Spinal cord (tissue), 10 donors: ENCODE results near the gene SSC4D. TPM values are rescaled to one million over a fixed set of nuclear protein-coding genes. Genes with fewer than 3 reads are reported as not detected.

Experiments
- DNase-seq, 6 donors: peaks; one replicate each; pipeline versions ENCODE4 v3.0.0 to v3.0.0-alpha.2; 2013 to 2015; ENCODE audit warnings: low spot score in 6 of 6, low read depth in 4 of 6
- H3K27ac ChIP-seq: one replicate; pipeline ENCODE4 v1.5.1; 2013; ENCODE audit warnings: low read depth, low read length, control low read depth
- H3K27me3 ChIP-seq: one replicate; pipeline ENCODE4 v1.6.1; 2013; ENCODE audit warnings: low read length; ENCODE audit not compliant: control insufficient read depth, insufficient read depth
- H3K36me3 ChIP-seq: one replicate; pipeline ENCODE4 v1.6.1; 2013; ENCODE audit warnings: low read length; ENCODE audit not compliant: control insufficient read depth, insufficient read depth
- H3K4me1 ChIP-seq: one replicate; pipeline ENCODE4 v1.6.1; 2013; ENCODE audit warnings: low read length; ENCODE audit not compliant: control insufficient read depth, insufficient read depth
- H3K4me3 ChIP-seq: one replicate; pipeline ENCODE4 v1.5.1; 2013; ENCODE audit warnings: low read depth, low read length, control low read depth
- H3K9me3 ChIP-seq: one replicate; pipeline ENCODE4 v1.6.1; 2013; ENCODE audit warnings: low read length; ENCODE audit not compliant: control insufficient read depth, insufficient read depth
- WGBS: methylation state at CpG from one replicate; pipeline ENCODE4 v1.1.5; 2013; ENCODE audit warnings: missing lambda C conversion rate; ENCODE audit not compliant: insufficient coverage; 5-methylcytosine and 5-hydroxymethylcytosine counted together
- polyA plus RNA-seq, 2 donors: library from polyadenylated mRNA; unstranded; fragments of 120-200 nt; gene quantifications; one replicate each; pipeline ENCODE4 v1.2.1, GENCODE V29; 2013; ENCODE audit not compliant: insufficient read length in 2 of 2
- total RNA-seq, 2 donors: library from RNA; depleted of rRNA in 1 of 2; stranded (reverse); fragments of 120-200 nt in 1 of 2; fragments of >200 nt in 1 of 2; gene quantifications; one replicate each; pipeline versions ENCODE4 v1.2.3 to v1.2.4, GENCODE V29; 2013 to 2014
- donor health status: healthy.

SSC4D gene
- total and polyA plus RNA-seq, 4 donors: 1.9 to 4.3 (median 3.1) TPM

DNA sequence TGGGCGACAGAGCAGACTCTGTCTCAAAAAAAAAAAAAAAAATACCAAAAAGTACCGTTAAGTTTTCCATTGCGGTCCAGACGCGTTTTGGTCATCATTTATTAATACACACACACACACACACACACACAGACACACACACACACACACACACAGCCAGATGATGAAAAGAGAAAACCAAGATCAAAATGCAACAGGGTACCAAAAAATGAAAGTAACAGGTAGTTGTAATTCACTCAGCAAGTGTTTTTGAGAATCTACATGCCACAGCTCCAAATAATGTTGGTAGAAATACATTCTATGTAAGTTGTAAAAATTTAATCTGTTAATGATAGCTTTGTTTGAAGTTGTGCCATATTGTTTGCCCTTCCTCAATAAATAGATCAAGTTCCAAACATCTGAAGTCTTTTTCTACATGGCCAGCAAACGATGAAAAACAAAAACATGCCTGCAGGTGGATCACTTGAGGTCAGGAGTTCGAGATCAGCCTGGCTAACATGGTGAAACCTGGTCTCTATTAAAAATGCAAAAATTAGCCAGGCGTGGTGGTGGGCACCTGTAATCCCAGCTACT lies 60.1 kb downstream of the SSC4D start:
- 87% methylated on average over 4 of the region's 8 CpGs for whole genome bisulfite sequencing
- Histone ChIP-seq H3K27me3 (no peaks in the 10 kb centered on the region), H3K27ac (no peak overlapping the region), H3K4me3 (no peak overlapping the region), H3K36me3 (peaks cover 57% of the 10 kb centered on the region), H3K4me1 (peaks cover 8% of the 10 kb centered on the region), H3K9me3 (no peaks in the 10 kb centered on the region)
- DNase-seq: no peak

DNA sequence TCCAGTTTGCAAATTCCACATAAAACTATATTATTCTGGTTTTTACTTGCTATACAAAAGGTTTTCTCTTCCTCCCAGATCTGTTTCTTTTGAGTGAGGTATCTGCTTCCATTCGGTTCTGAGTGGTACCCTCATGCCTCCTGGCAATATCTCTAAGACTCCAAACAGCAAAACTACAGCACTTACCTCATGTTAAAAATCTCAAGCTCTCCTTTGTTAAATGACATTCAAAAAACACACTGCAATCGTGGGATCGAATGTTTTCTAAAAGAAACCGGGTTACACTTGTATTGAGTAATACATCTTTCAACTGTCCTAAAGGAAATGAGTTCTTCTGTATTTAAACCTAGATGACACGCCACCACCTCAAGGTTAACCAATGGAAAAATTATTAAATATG lies 61.8 kb downstream of the SSC4D start:
- Histone ChIP-seq H3K36me3 (peaks cover 53% of the 10 kb centered on the region), H3K27me3 (no peaks in the 10 kb centered on the region), H3K27ac (no peak overlapping the region), H3K9me3 (no peaks in the 10 kb centered on the region), H3K4me3 (no peak overlapping the region), H3K4me1 (no peaks in the 10 kb centered on the region)
- WGBS: no CpG with 5 or more reads among the region's 5 CpGs
- DNase-seq: no peak

DNA sequence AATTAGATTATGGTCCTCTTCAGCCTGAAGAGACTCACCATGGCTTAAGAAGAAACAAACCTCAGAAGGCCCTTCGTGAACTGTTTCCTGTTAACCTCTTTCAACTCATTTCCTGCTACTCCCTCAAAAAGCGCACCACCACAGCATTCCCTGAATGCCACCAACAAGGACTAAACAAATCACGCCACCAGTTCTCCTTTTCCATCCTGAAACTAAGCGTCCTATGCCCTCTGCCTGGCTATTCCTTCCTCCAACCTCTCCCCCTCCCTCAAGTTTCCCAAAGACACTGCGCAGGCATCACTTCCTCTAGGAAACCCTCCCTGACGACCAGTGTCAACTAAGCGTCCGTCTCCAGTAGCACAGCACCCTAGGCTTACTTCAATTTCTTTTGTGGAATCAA lies 62.7 kb downstream of the SSC4D start:
- Histone ChIP-seq H3K4me1 (no peaks in the 10 kb centered on the region), H3K36me3 (peaks cover 53% of the 10 kb centered on the region), H3K9me3 (no peaks in the 10 kb centered on the region), H3K27me3 (no peaks in the 10 kb centered on the region), H3K4me3 (no peak overlapping the region), H3K27ac (no peak overlapping the region)
- 87% methylated on average over 8 of the region's 8 CpGs for WGBS
- DNase-seq: no peak

DNA sequence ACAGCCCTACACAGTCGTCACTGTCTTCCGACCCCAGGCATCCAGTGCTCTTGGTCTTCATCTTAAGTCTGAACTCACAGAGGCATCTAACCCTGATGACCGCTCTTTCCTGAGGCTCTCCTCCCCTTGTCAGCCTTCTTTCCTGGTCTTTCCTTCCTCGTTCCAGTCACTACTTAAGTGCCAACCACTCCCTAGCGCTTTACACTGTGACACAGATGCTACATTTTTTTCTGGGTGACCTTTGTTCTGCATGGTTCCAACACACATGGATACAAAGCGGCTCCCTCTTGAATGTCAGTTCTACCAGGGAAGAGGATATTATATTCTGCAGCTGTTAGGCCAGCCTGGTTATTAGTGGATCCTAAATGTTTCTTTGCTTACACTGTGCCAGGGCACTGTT lies 63.4 kb downstream of the SSC4D start:
- no peak for DNase-seq
- Histone ChIP-seq H3K27ac (no peak overlapping the region), H3K27me3 (no peaks in the 10 kb centered on the region), H3K9me3 (no peaks in the 10 kb centered on the region), H3K4me3 (no peak overlapping the region), H3K4me1 (no peaks in the 10 kb centered on the region), H3K36me3 (peaks cover 55% of the 10 kb centered on the region)
- 95% methylated on average over 4 of the region's 6 CpGs for WGBS

DNA sequence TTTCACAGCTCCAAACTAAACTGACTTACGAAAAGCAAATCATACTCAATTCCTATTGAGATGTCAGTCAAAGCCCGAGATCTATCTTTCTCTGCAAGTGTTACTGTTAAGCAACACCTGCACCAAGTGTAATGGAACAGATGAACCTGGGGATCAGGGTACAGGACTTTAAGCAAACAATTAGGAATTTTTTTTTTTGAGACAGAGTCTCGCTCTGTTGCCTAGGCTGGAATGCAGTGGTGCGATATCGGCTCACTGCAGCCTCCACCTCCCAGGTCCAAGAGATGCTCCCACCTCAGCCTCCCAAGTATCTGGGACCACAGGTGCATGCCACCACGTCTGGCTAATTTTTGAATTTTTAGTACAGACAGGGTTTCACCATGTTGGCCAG lies 65.6 kb downstream of the SSC4D start:
- Histone ChIP-seq H3K36me3 (peaks cover 45% of the 10 kb centered on the region), H3K27me3 (no peaks in the 10 kb centered on the region)
- 100% methylated on average over 4 of the region's 6 CpGs for WGBS

DNA sequence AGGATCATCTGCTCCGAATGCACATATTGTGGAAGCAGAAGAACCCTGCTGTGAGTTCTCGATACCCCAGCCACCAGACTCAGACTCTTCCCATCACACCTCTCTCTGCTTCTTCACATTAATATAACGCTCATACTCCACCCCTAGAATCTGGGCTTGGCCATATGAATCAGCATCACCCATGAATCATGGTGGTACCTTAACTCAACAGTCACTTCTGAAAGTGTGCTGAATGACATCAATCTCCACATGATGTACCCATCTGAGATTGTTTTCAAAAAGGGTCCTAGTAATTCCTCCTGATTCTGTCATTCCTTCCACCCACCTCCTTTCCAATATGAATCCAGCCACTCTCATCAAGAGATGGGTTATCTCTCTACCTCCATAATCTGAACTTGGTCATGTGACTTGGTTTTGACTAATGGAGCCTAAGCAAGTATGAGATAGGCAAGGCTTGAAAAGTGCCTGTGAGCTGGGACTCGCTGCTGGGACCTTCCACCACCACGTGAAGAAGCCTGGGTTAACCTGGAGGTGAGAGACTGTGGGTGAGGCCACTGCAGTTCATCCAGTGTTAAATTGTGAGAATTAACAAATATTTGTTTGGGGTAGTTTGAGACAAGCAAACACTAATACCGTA lies 66.1 kb downstream of the SSC4D start:
- no peaks in the 10 kb centered on the region for H3K9me3 ChIP-seq
- no peaks in the 10 kb centered on the region for H3K27me3 ChIP-seq
- 83% methylated on average over 5 of the region's 6 CpGs for WGBS
- DNase-seq: no peak
- peaks cover 40% of the 10 kb centered on the region for H3K36me3 ChIP-seq
- peaks cover 4% of the 10 kb centered on the region for H3K4me1 ChIP-seq
- H3K4me3 ChIP-seq: no peak overlapping the region
- no peak overlapping the region for H3K27ac ChIP-seq

More for the DNA sequence above, 65.6 kb downstream of the SSC4D start:
- H3K4me3 ChIP-seq: no peak overlapping the region
- no peak for DNase-seq
- H3K4me1 ChIP-seq: peaks cover 4% of the 10 kb centered on the region
- H3K27ac ChIP-seq: no peak overlapping the region
- no peaks in the 10 kb centered on the region for H3K9me3 ChIP-seq

DNA sequence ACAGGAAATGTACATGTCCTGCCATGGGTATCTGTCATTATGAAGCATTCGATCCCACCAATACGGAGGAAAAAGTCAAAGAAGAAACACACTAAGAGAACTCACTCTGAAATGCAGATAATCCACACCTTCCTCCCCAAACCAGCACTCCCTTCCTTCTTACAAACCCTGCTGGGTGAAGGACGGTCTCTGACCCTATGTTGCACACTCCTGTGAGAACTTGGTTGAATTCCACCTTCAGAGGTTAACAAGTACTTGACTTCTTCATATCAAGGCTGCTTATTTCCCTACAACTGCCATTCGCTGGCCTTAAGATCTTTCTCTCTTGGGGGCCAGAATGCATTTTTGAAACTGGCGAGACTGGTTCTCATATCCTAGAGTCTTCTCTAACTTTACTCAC lies 67.3 kb downstream of the SSC4D start:
- DNase-seq: no peak
- WGBS: 84% methylated on average over 5 of the region's 5 CpGs
- Histone ChIP-seq H3K4me1 (peaks cover 4% of the 10 kb centered on the region), H3K36me3 (peaks cover 34% of the 10 kb centered on the region), H3K4me3 (no peak overlapping the region), H3K27me3 (no peaks in the 10 kb centered on the region), H3K27ac (no peak overlapping the region), H3K9me3 (no peaks in the 10 kb centered on the region)

DNA sequence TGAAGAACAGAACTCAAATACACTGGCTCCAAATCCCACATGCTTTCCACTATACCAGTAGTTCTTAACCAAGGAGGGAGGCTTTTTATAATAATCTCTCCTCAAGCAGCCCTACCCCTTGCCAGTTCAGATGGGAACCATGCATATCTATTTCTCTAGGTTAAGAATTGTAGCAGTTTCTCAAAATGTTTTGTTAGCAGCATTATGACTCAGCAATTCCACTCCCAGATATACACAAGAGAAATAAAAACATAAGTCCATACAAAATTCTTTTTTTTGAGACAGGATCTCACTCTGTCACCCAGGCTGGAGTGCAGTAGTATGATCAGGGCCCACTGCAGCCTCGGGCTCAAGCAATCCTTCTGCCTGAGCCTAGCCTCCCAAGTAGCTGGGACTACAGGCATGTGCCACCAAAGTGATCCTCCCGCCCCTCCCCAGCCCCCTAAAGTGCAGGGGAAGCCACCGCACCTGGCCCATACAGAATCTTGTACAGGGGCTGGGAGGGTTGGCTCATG lies 68.8 kb downstream of the SSC4D start:
- Histone ChIP-seq H3K36me3 (peaks cover 23% of the 10 kb centered on the region), H3K4me1 (peaks cover 4% of the 10 kb centered on the region), H3K27me3 (no peaks in the 10 kb centered on the region), H3K4me3 (no peak overlapping the region), H3K9me3 (no peaks in the 10 kb centered on the region), H3K27ac (no peak overlapping the region)
- WGBS: 78% methylated on average over 3 of the region's 3 CpGs
- DNase-seq: no peak
